Right lobe of liver (tissue), 6 donors: ENCODE data around the gene STX2. TPM values are rescaled to one million over a fixed set of nuclear protein-coding genes. Genes with fewer than 3 reads are reported as not detected.

Experiments
- ATAC-seq, 4 donors: fragments of 200-7000 bp; cut with Tn5 transposase; one replicate each; pipeline ENCODE4 v1.9.1; 2020; ENCODE audit warnings: mild to moderate bottlenecking in 4 of 4, moderate library complexity in 4 of 4
- DNase-seq, 3 donors: peaks; one replicate each; pipeline ENCODE4 v3.0.0-alpha.2; 2020
- H3K27ac ChIP-seq, 3 donors: fragments of 200-600 bp; one replicate each; pipeline ENCODE4 v1.8.0; 2022
- H3K27me3 ChIP-seq, 2 donors: fragments of 200-600 bp; one replicate each; pipeline ENCODE4 v1.8.0; 2022
- H3K36me3 ChIP-seq, 4 donors: fragments of 200-600 bp; sonication (generic) in 1 of 4; one replicate each; pipeline versions ENCODE4 v1.5.1 to v1.8.0; 2017 to 2022; ENCODE audit warnings: control low read depth in 1 of 4
- H3K4me1 ChIP-seq, 4 donors: fragments of 200-600 bp; sonication (generic) in 1 of 4; one replicate each; pipeline versions ENCODE4 v1.5.1 to v1.8.0; 2017 to 2022; ENCODE audit warnings: control low read depth in 1 of 4
- H3K4me3 ChIP-seq, 3 donors: fragments of 200-600 bp; one replicate each; pipeline ENCODE4 v1.8.0; 2022
- H3K9me3 ChIP-seq, 4 donors: fragments of 200-600 bp; sonication (generic) in 1 of 4; one replicate each; pipeline versions ENCODE4 v1.5.1 to v1.8.0; 2017 to 2022; ENCODE audit warnings: control low read depth in 1 of 4
- CTCF ChIP-seq, 4 donors: fragments of 200-600 bp in 3 of 4; fragments of 450-650 bp in 1 of 4; IDR thresholded peaks; one replicate each; pipeline versions ENCODE4 v1.5.1 to v1.8.0; 2016 to 2022; ENCODE audit warnings: antibody characterized with exemption in 4 of 4, mild to moderate bottlenecking in 2 of 4
- POLR2A ChIP-seq: fragments of 450-650 bp; IDR thresholded peaks from one replicate; pipeline ENCODE4 v1.6.1; 2017; ENCODE audit warnings: antibody characterized with exemption, mild to moderate bottlenecking
- WGBS: methylation state at CpG from one replicate; pipeline ENCODE4 v1.1.6; 2018; ENCODE audit warnings: low coverage, low lambda C conversion rate; ENCODE audit not compliant: insufficient coverage; ENCODE audit errors: missing lambda C conversion rate; 5-methylcytosine and 5-hydroxymethylcytosine counted together
- intact Hi-C, 2 donors: fragments of 100-400 bp; cut with DNase I; formaldehyde crosslinking; loops; one replicate each; pipeline versions ENCODE4 v1.11.2 to v1.14.1; 2022
- total RNA-seq, 6 experiments: library from RNA; depleted of rRNA in 2 of 6; stranded (reverse); fragments of >200 nt in 2 of 6; fragmentation: NEBNext Ultra II Directional in 3 of 6; extraction: Animal tissue kit (Norgen Biotek cat#: 25700) in 3 of 6; gene quantifications; one replicate each; pipeline versions ENCODE4 v1.1.0 to v1.2.4, GENCODE V29; 2016 to 2023
- donor health status: DM: no; HTN: yes; CAD: no.
- donor health status: DM: no; HTN: no; CAD: no.
- donor health status: DM: no; HTN: no; CAD: no.
- donor health status: DM: no; HTN: yes; CAD: no.
- donor health status: DM: no; HTN: yes; CAD: no.

The STX2 gene
- total RNA-seq, 6 experiments from 2014 or later, result 5.3 to 11.8 (median 7.2) TPM

GRCh38 chr12:130748786-130749185 is 90.3 kb downstream of the STX2 start:
- Histone ChIP-seq H3K36me3 (no peaks in the 10 kb centered on the region), H3K27me3 (no peaks in the 10 kb centered on the region), H3K27ac (no peak overlapping the region), H3K9me3 (no peaks in the 10 kb centered on the region), H3K4me1 (peaks cover 0 to 16% (median 5%) of the 10 kb centered on the region in 4 donors), H3K4me3 (no peak overlapping the region)
- TF ChIP-seq POLR2A (no peak), CTCF (IDR thresholded peaks at IDR 0.05) (no peak)
- ATAC-seq (no peak), DNase-seq (no peak)
- intact Hi-C loops, result no loop called here
- 46% methylated on average over 8 of the region's 10 CpGs for WGBS

- TF ChIP-seq CTCF (IDR thresholded peaks at IDR 0.05) (peak; percentile 78 to 93 (median 92)), POLR2A (no peak)
- Histone ChIP-seq H3K27me3 (no peaks in the 10 kb centered on the region), H3K9me3 (no peaks in the 10 kb centered on the region), H3K36me3 (no peaks in the 10 kb centered on the region), H3K27ac (no peak overlapping the region), H3K4me3 (no peak overlapping the region), H3K4me1 (peaks cover 0 to 17% (median 5%) of the 10 kb centered on the region in 4 donors)
- DNase-seq (peak; percentile 82 to 88 (median 84)), ATAC-seq (peak; percentile 90 to 94 (median 92))
- intact Hi-C loops, result no loop called here
- 3% methylated on average over 13 of the region's 13 CpGs for WGBS
These were observed 90.9 kb downstream of the STX2 start for GRCh38 chr12:130747867-130748740.

GRCh38 chr12:130746546-130746945 is 92.5 kb downstream of the STX2 start:
- TF ChIP-seq POLR2A, result no peak
- no peak for TF ChIP-seq CTCF (IDR thresholded peaks at IDR 0.05)
- Histone ChIP-seq H3K9me3 (no peaks in the 10 kb centered on the region), H3K4me1 (peaks cover 0 to 17% (median 5%) of the 10 kb centered on the region in 4 donors), H3K36me3 (no peaks in the 10 kb centered on the region), H3K4me3 (no peak overlapping the region), H3K27ac (no peak overlapping the region), H3K27me3 (no peaks in the 10 kb centered on the region)
- ATAC-seq, result no peak
- no peak for DNase-seq
- intact Hi-C loops, result no loop called here
- WGBS, result no CpG with 5 or more reads among the region's 9 CpGs

GRCh38 chr12:130745921-130746320 is 93.1 kb downstream of the STX2 start:
- no peak for DNase-seq
- 90% methylated on average over 4 of the region's 4 CpGs for WGBS
- H3K4me1 ChIP-seq, result peaks cover 0 to 17% (median 5%) of the 10 kb centered on the region in 4 donors
- no peak overlapping the region for H3K27ac ChIP-seq
- no peaks in the 10 kb centered on the region for H3K36me3 ChIP-seq
- H3K4me3 ChIP-seq, result no peak overlapping the region
- ATAC-seq, result no peak
- H3K9me3 ChIP-seq, result no peaks in the 10 kb centered on the region
- intact Hi-C loops, result no loop called here
- no peaks in the 10 kb centered on the region for H3K27me3 ChIP-seq
- TF ChIP-seq POLR2A (no peak), CTCF (IDR thresholded peaks at IDR 0.05) (no peak)
